ENCODE data around the gene WDR74. TPM values are rescaled to one million over a fixed set of nuclear protein-coding genes. Genes with fewer than 3 reads are reported as not detected.

The WDR74 gene
- total and polyA plus RNA-seq, 2 of the 13 experiments (the other 11 are each of a cell fraction or from before 2014, with no cell fraction given) = 77.0 to 83.3 TPM

GRCh38 chr11:62841361-62842170 is 2.2 kb upstream of the WDR74 start (continued):
- TF ChIP-seq, protein P1, sequence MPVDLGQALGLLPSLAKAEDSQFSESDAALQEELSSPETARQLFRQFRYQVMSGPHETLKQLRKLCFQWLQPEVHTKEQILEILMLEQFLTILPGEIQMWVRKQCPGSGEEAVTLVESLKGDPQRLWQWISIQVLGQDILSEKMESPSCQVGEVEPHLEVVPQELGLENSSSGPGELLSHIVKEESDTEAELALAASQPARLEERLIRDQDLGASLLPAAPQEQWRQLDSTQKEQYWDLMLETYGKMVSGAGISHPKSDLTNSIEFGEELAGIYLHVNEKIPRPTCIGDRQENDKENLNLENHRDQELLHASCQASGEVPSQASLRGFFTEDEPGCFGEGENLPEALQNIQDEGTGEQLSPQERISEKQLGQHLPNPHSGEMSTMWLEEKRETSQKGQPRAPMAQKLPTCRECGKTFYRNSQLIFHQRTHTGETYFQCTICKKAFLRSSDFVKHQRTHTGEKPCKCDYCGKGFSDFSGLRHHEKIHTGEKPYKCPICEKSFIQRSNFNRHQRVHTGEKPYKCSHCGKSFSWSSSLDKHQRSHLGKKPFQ (CRISPR knock-in tag; IDR thresholded peaks at IDR 0.05; ENCODE audit: insufficient replicate concordance) = no peak
- peak; percentile 99 for TF ChIP-seq PHF5A (CRISPR knock-in tag; IDR thresholded peaks at IDR 0.05; ENCODE audit: low read depth, unreplicated experiment)
- TF ChIP-seq ZIK1 (CRISPR knock-in tag; IDR thresholded peaks at IDR 0.05; ENCODE audit: borderline replicate concordance, low read depth) = peak; percentile 52; the same call in 1 of the 2 replicates
- TF ChIP-seq SPEN (CRISPR knock-in tag; IDR thresholded peaks at IDR 0.05; ENCODE audit: low read depth) = peak; percentile 65; the same call in 1 of the 2 replicates
- TF ChIP-seq ZNF570 (CRISPR knock-in tag; IDR thresholded peaks at IDR 0.05; ENCODE audit: borderline replicate concordance) = no peak; the same call in 1 of the 2 replicates
- TF ChIP-seq TCF7 (IDR thresholded peaks at IDR 0.05; ENCODE audit: low read depth) = 0 out of 2 replicates have a peak, but pooled peaks have one; percentile 21
- peak; percentile 86 for TF ChIP-seq THRA (CRISPR knock-in tag; IDR thresholded peaks at IDR 0.05; ENCODE audit: borderline replicate concordance)
- no peak for TF ChIP-seq SP1 (IDR thresholded peaks at IDR 0.05)
- TF ChIP-seq SP1 (CRISPR knock-in tag; IDR thresholded peaks at IDR 0.05) = peak; percentile 76; the same call in 1 of the 2 replicates
- TF ChIP-seq EEA1 (CRISPR knock-in tag; IDR thresholded peaks at IDR 0.05; ENCODE audit: borderline replicate concordance) = no peak
- TF ChIP-seq MAZ (IDR thresholded peaks at IDR 0.05; ENCODE audit: borderline replicate concordance, low read depth, low read length) = peak; percentile 80; the same call in 1 of the 2 replicates
- TF ChIP-seq MAZ (CRISPR knock-in tag; IDR thresholded peaks at IDR 0.05; ENCODE audit: low read depth) = 0 out of 2 replicates have a peak, but pooled peaks have one; percentile 32
- TF ChIP-seq ZNF180 (CRISPR knock-in tag; IDR thresholded peaks at IDR 0.05; ENCODE audit: borderline replicate concordance, low read depth) = peak; percentile 82; the same call in 1 of the 2 replicates
- peak; percentile 100 for TF ChIP-seq TOE1 (CRISPR knock-in tag; IDR thresholded peaks at IDR 0.05)
- no peak for TF ChIP-seq ZNF670 (CRISPR knock-in tag; IDR thresholded peaks at IDR 0.05; ENCODE audit: borderline replicate concordance)
- TF ChIP-seq ZNF512B (CRISPR knock-in tag; IDR thresholded peaks at IDR 0.05; ENCODE audit: borderline replicate concordance) = no peak
- TF ChIP-seq ZNF773 (CRISPR knock-in tag; IDR thresholded peaks at IDR 0.05; ENCODE audit: borderline replicate concordance) = 0 out of 2 replicates have a peak, but pooled peaks have one; percentile 43
- TF ChIP-seq SYNCRIP (IDR thresholded peaks at IDR 0.05; ENCODE audit: insufficient read depth, low read depth, low read length) = no peak
- no peak for TF ChIP-seq ZNF788 (CRISPR knock-in tag; IDR thresholded peaks at IDR 0.05; ENCODE audit: borderline replicate concordance)
- TF ChIP-seq PRPF4 (IDR thresholded peaks at IDR 0.05; ENCODE audit: low read depth, low read length, poor library complexity, severe bottlenecking) = no peak
- TF ChIP-seq ZFP62 (CRISPR knock-in tag; IDR thresholded peaks at IDR 0.05) = peak; percentile 33; the same call in 1 of the 2 replicates
- TF ChIP-seq YEATS2 (CRISPR knock-in tag; IDR thresholded peaks at IDR 0.05; ENCODE audit: borderline replicate concordance) = peak; percentile 88

Data from HepG2 (cell line).